Astrocyte of the cerebellum (primary cell): ENCODE data around the gene DERL3.

Experiments
- DNase-seq: peaks from one replicate; pipeline ENCODE4 v3.0.0-alpha.2; 2011; ENCODE audit warnings: low read depth
- H3K4me3 ChIP-seq: 2 replicates; pipeline ENCODE4 v1.5.1; 2011; ENCODE audit warnings: mild to moderate bottlenecking, low read depth, low read length, moderate library complexity
- in situ Hi-C: cut with HindIII; loops from 2 replicates; pipeline ENCODE4 v1.10.0; 2017; ENCODE audit warnings: low sequenced_read_pairs
- TF ChIP-seq, protein P1 (sequence below): IDR thresholded peaks from 2 replicates; pipeline ENCODE4 v1.5.1; 2012; ENCODE audit warnings: low read length, low read depth, moderate library complexity, mild to moderate bottlenecking; ENCODE audit errors: missing control alignments

DERL3 gene

DNA sequence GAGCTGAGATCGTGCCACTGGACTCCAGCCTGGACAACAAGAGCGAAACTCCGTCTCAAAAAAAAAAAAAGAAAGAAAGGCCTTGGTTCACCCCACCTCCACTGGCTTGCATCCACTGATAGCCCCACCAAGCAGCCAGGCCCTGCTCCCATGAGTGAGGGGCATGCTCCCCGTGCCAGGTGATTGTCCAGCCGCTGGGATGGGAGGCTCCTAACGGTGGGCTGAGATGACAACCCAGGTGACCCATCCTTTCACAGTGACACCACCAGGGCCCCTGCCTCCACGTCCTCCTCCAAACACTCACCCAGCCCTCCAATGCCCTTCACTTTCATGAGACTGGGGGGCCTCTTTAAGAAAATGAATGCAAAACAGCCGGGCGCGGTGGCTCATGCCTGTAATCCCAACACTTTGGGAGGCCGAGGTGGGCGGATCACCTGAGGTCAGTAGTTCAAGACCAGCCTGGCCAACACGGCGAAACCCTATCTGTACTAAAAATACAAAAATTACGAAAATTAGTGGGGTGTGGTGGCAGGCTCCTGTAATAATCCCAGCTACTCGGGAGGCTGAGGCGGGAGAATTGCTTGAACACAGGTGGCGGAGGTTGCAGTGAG is 8.6 kb upstream of the DERL3 start:
- H3K4me3 ChIP-seq = no peak overlapping the region
- in situ Hi-C loops = no loop called here
- no peak for DNase-seq
- TF ChIP-seq, protein P1, sequence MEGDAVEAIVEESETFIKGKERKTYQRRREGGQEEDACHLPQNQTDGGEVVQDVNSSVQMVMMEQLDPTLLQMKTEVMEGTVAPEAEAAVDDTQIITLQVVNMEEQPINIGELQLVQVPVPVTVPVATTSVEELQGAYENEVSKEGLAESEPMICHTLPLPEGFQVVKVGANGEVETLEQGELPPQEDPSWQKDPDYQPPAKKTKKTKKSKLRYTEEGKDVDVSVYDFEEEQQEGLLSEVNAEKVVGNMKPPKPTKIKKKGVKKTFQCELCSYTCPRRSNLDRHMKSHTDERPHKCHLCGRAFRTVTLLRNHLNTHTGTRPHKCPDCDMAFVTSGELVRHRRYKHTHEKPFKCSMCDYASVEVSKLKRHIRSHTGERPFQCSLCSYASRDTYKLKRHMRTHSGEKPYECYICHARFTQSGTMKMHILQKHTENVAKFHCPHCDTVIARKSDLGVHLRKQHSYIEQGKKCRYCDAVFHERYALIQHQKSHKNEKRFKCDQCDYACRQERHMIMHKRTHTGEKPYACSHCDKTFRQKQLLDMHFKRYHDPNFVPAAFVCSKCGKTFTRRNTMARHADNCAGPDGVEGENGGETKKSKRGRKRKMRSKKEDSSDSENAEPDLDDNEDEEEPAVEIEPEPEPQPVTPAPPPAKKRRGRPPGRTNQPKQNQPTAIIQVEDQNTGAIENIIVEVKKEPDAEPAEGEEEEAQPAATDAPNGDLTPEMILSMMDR = no peak

DNA sequence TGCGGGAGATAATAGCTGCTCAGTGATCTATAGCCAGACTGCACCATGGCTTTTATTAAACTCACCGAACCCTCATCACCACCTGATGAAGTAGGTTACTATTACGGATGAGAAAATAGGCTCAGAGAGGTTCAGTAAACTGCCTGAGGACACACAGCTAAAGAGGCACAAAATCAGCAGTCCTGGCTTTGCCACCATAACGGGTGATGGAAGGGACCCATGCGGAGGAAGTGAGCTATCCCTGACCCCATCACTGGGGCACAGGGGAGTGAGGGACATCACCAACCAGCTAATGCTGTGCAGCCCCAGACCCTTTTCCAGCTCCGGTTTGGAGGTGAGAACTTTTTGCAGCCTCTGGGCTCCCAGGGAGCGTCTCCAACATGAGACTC is 7.3 kb upstream of the DERL3 start:
- no peak for DNase-seq
- H3K4me3 ChIP-seq = no peak overlapping the region
- TF ChIP-seq, protein P1 = no peak
- in situ Hi-C loops = no loop called here

DNA sequence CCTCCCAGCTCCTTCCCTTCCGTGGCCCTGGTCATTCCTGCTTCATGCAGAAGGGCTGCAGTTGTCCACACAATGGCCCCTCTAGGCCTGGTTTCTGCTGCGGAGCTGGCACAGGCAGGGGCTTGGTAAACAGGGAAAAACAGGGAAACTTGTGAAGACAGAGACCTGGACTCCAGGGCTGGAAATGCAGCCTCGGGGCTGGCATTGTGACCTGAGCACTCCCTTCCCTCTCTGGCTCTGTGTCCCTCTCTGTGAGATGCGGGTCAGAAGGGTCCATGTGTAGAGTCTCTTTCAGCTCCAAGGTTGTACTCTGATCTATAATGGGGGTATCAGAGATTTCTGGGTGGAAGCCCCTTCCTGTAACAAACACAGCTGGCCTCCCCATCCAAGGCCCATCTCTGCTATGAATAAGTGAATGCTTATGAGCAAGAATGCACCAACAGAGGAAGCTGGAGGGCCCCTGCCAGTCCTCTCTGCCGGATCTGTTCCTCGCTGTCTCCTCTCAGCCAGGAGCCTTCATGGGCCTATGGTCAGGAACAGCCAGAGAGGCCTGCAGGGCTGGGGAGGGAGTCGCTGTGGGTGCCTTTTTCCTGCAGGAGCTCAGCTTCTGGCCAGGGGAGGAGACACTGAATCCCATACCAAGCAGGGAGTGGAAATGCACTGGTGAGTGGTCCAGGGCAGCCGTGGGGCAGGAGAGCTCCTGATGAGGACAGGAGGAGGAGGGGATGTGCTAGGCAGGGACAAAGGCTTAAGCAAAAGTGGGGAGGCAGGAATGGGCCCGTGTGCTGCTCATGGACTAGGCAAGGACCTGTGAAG is 6.7 kb upstream of the DERL3 start:
- TF ChIP-seq, protein P1 = no peak
- DNase-seq = no peak
- in situ Hi-C loops = no loop called here
- H3K4me3 ChIP-seq = no peak overlapping the region

DNA sequence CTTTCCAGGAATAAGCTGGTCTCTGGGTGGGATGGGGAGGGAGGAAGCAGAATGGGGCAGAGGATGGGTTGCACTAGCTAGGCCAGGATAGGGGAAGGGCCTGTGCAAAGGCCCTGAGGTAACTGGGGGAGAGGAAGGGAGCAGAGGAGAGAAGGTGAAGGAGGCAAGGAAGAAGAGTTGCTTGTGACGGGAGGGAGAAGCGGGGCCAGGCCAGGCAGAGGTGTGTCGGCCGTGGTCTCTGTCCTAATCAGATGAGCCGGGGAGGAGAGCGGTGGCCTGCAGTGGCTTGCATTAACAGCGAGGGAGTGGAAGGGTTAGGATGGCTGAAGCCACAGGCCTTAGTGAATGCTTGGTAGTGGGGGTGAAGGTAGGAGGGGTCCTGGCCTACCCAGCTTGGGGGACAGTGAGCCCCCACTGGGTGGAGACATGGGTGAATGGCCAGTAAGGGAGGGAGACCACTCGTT is 6.0 kb upstream of the DERL3 start:
- TF ChIP-seq, protein P1 = no peak
- in situ Hi-C loops = no loop called here
- no peak for DNase-seq
- no peak overlapping the region for H3K4me3 ChIP-seq

DNA sequence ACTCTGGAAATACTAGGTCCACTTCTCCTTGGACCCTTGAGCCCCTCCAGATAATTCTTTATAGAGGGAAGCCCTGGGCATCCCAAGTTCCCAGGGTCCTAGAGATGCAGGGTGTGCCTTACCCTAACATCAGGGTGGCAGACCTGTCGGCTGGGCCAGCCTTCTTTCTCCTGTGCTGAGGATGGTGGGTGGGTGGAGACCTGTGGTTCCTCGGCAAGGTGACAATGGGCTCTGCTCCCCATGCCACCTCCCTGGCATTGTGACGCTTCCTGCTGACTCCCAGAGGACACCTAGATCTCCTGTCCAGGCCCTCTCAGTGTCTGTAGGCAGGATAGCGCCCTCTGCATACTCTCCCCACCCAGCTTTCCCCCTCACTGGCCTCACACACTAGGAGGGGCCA is 3.8 kb upstream of the DERL3 start:
- in situ Hi-C loops = no loop called here
- TF ChIP-seq, protein P1 = no peak
- no peak overlapping the region for H3K4me3 ChIP-seq
- DNase-seq = no peak

DNA sequence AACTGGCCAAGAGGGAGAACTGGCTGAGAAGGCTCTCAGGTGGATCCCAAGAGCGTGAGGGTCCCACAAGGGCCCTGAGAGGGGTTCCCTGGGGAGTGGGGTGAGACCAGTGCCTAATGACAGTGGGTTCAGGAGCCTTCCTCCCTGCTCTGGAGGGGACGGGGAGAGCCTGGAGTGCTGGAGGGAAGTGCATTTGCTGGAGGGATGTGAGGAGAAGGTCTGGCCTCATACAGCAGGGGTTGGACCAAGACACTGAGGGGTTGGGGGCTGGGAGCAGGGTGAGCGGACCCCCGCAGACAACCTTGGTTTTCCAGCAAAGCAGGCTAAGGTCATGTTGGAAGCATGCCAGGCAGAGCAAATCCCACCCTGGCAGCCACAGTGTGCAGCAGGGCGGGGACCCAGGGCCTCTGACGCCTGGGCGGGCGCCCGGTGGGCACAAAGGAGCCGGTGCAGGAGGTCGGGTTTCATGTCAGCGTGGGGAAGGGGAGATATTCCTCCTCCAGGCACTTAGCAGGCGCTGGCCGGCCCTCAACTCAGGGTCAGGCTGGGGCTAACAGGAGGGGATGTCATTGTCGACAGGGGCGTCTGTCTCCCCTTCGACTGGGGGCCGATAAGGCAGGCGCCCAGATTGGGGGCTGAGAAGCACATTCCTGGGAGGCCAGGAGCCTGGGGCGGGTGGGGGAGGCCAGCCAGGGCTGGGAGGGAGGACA is 3.1 kb upstream of the DERL3 start:
- no peak for DNase-seq
- H3K4me3 ChIP-seq = no peak overlapping the region
- TF ChIP-seq, protein P1 = no peak
- in situ Hi-C loops = no loop called here
